ENCODE measurements around the gene S1PR4. TPM values are rescaled to one million over a fixed set of nuclear protein-coding genes. Genes with fewer than 3 reads are reported as not detected.
"Not testable (repeated sequence)": the region's sequence is repeated elsewhere in the genome, so short reads cannot be mapped to it uniquely, and the experiment has no call there.

S1PR4 gene
- total RNA-seq, 3 donors from 2014 or later: 0.38 to 2.5 (median 0.82) TPM

GRCh38 chr19:3153286-3154230 is 25.0 kb upstream of the S1PR4 start:
- Histone ChIP-seq H3K4me1 (ENCODE audit: low read depth) (no peaks in the 10 kb centered on the region), H3K9me3 (no peaks in the 10 kb centered on the region), H3K36me3 (ENCODE audit: low read depth) (no peaks in the 10 kb centered on the region), H3K4me3 (no peak overlapping the region)
- DNase-seq: no peak
- TF ChIP-seq CTCF (IDR thresholded peaks at IDR 0.05): no peak
- no peak for ATAC-seq
- intact Hi-C loops (cut with DNase I, micrococcal nuclease): no loop called here

- H3K4me3 ChIP-seq; ATAC-seq; intact Hi-C loops (cut with DNase I, micrococcal nuclease): not testable (repeated sequence)
Observed at GRCh38 chr19:3154447-3154846, 24.1 kb upstream of the S1PR4 start.

GRCh38 chr19:3154957-3155736 is 23.4 kb upstream of the S1PR4 start:
- H3K4me3 ChIP-seq: no peak overlapping the region
- no peaks in the 10 kb centered on the region for H3K36me3 ChIP-seq (ENCODE audit: low read depth)
- ATAC-seq (peak; percentile 82), DNase-seq (peak; percentile 39 to 83 (median 62))
- H3K9me3 ChIP-seq: no peaks in the 10 kb centered on the region
- intact Hi-C loops (cut with DNase I, micrococcal nuclease): no loop called here
- no peaks in the 10 kb centered on the region for H3K4me1 ChIP-seq (ENCODE audit: low read depth)
- TF ChIP-seq CTCF (IDR thresholded peaks at IDR 0.05): no peak

More at GRCh38 chr19:3154447-3154846, 24.1 kb upstream of the S1PR4 start:
- DNase-seq; H3K36me3 ChIP-seq (ENCODE audit: low read depth); H3K9me3 ChIP-seq; H3K4me1 ChIP-seq (ENCODE audit: low read depth): not testable (repeated sequence)

GRCh38 chr19:3157096-3157845 is 21.3 kb upstream of the S1PR4 start:
- Histone ChIP-seq H3K9me3 (no peaks in the 10 kb centered on the region), H3K36me3 (ENCODE audit: low read depth) (no peaks in the 10 kb centered on the region), H3K4me1 (ENCODE audit: low read depth) (no peaks in the 10 kb centered on the region), H3K4me3 (no peak overlapping the region)
- TF ChIP-seq CTCF (IDR thresholded peaks at IDR 0.05): no peak
- no peak for DNase-seq
- no peak for ATAC-seq
- intact Hi-C loops (cut with DNase I, micrococcal nuclease): no loop called here

GRCh38 chr19:3159565-3159964 is 19.0 kb upstream of the S1PR4 start:
- no peak overlapping the region for H3K4me3 ChIP-seq
- TF ChIP-seq CTCF (IDR thresholded peaks at IDR 0.05): no peak
- intact Hi-C loops (cut with DNase I, micrococcal nuclease): no loop called here
- DNase-seq (no peak), ATAC-seq (no peak)
- H3K4me1 ChIP-seq (ENCODE audit: low read depth): peaks cover 3% of the 10 kb centered on the region
- H3K36me3 ChIP-seq (ENCODE audit: low read depth): no peaks in the 10 kb centered on the region
- H3K9me3 ChIP-seq: no peaks in the 10 kb centered on the region

Measured in mucosa of descending colon (tissue), 3 donors.